ENCODE results near the gene TMEM14A. TPM values are rescaled to one million over a fixed set of nuclear protein-coding genes. Genes with fewer than 3 reads are reported as not detected.
A peak's percentile ranks its signal among the peaks of the same experiment; 100 is the strongest.

TMEM14A gene
- total and polyA plus RNA-seq, 9 of the 15 experiments (the other 6 are each of a cell fraction or from before 2014, with no cell fraction given): 3.5 to 43.3 (median 8.5) TPM

- TF ChIP-seq ZNF518B (CRISPR knock-in tag; IDR thresholded peaks at IDR 0.05) (no peak), MITF (IDR thresholded peaks at IDR 0.05) (no peak), TRIM24 (IDR thresholded peaks at IDR 0.05) (0 out of 4 replicates have a peak, but pooled peaks of 1 of the 2 experiments have one; percentile 18), GMEB1 (CRISPR knock-in tag; IDR thresholded peaks at IDR 0.05) (no peak), MTA1 (IDR thresholded peaks at IDR 0.05; ENCODE audit: borderline replicate concordance) (no peak), REST (IDR thresholded peaks at IDR 0.05; ENCODE audit: borderline replicate concordance) (peak; percentile 42), REST (CRISPR knock-in tag; IDR thresholded peaks at IDR 0.05; ENCODE audit: low read depth) (no peak), ARHGAP35 (IDR thresholded peaks at IDR 0.05; ENCODE audit: partially characterized antibody) (no peak), TGIF2 (CRISPR knock-in tag; IDR thresholded peaks at IDR 0.05) (no peak), NR2F6 (CRISPR knock-in tag; IDR thresholded peaks at IDR 0.05) (no peak), ZNF239 (CRISPR knock-in tag; IDR thresholded peaks at IDR 0.05) (no peak; the same call in 1 of the 2 replicates), HLTF (IDR thresholded peaks at IDR 0.05) (no peak), SP2 (IDR thresholded peaks at IDR 0.05; ENCODE audit: extremely low read depth, low read depth, low read length, poor library complexity, severe bottlenecking) (peak; percentile 67)
Observed at GRCh38 chr6:52664186-52664990, 6.5 kb upstream of the TMEM14A start (continued).

Measured in K562 (cell line).